Uterus (tissue), 2 donors: ENCODE measurements around the gene TM4SF20.

Experiments
- CTCF ChIP-seq, 4 experiments: fragments of 200-600 bp in 2 of 4; fragments of 450-650 bp in 2 of 4; sonication (generic) in 2 of 4; IDR thresholded peaks; one replicate each; pipeline ENCODE4 v1.5.1; 2016 to 2019; ENCODE audit warnings: antibody characterized with exemption in 4 of 4, mild to moderate bottlenecking in 2 of 4, moderate library complexity in 1 of 4
- POLR2A ChIP-seq, 2 donors: fragments of 450-650 bp; IDR thresholded peaks; one replicate each; pipeline ENCODE4 v1.6.1; 2016; ENCODE audit warnings: antibody characterized with exemption in 2 of 2, mild to moderate bottlenecking in 1 of 2, moderate library complexity in 1 of 2

GRCh38 chr2:227397562-227397961, 18.5 kb upstream of the TM4SF20 start:
- TF ChIP-seq POLR2A (IDR thresholded peaks at IDR 0.05), result no peak
- no peak for TF ChIP-seq CTCF (IDR thresholded peaks at IDR 0.05)
